Bone marrow (tissue), 2 donors: ENCODE data around the gene MGAT5B.
"Not testable (repeated sequence)": the region's sequence is repeated elsewhere in the genome, so short reads cannot be mapped to it uniquely, and the experiment has no call there.

Experiments
- DNase-seq, 2 donors: peaks; one replicate each; lab custom pipeline; 2025; lab: John Stamatoyannopoulos, UW

MGAT5B gene

DNA sequence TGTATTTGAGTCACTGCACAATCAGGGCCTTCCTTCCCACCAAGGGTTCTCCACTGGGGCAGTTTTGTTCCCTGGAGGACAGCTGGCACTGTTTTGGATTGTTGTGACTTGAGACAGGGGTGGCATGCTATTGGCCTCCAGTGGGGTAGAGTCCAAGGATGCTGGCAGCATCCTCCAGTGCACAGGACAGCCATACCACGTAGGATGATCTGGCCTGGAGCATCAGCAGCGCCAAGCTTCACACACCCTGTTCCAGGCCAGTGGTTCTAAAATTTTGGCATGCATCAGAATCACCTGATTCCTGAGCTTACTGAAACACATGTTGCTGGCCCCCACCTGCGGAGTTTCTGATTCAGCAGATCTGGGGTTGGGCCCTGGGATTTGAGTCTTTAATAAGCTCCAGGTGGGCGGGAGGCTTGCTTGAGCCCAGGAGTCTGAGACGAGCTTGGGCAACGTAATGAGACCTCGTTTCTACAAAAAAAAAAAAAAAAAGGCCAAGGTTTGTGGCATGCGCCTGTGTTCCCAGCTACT is 83.2 kb downstream of the MGAT5B start:
- no peak for DNase-seq

DNA sequence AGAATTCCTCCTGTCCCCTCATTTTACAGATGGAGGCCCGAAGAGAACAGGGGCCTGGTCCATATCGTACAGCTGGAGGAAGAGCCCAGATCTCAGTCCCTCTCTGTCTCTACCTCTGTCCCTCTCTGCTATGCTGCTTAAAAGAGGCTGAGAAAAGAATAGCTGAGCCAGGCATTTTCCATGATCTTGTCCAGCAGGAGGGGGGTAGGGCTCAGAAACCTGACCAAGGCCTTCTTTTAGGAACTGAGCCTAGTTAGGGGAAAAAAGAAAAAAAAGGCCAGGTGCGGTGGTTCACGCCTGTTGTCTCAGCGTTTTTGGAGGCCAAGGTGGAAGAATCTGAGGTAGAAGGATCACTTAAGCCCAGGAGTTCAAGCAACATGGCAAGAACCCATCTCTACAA is 84.2 kb downstream of the MGAT5B start:
- no peak for DNase-seq

DNA sequence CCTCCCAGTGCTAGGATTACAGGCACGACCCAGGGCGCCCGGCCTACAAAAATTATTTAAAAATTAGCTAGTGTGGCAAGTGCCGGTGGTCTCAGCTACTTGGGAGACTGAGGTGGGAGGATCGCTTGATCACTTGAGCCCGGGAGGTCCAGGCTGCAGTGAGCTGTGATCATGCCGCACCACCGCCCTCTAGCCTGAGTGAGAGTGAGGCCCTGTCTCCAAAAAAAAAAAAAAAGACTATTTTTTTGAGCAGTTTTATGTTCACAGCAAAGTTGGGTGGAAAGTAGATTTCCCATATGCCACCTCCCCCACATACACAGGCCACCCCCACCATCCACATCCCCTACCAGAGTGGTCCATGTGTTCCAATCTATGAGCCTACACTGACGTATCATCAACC is 84.9 kb downstream of the MGAT5B start:
- no peak for DNase-seq

DNA sequence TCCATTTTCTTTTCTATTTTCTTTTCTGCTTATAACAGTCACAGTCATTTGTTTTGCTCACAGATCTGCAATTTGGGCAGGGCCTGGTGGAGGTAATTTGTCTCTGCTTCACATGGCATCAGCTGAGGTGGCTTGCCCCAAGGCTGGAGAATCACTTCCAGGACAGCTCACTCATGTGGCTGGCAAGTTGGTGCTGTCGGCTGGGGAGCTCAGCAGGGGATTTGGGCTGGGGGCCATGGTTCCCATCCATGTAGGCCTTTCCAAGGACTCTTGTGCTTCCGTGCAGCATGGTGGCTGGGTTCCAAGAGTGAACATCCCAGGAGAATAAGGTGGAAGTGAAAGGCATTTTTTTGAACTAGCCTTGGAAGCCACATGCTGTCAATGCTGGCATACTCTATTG is 85.7 kb downstream of the MGAT5B start:
- DNase-seq = no peak

DNA sequence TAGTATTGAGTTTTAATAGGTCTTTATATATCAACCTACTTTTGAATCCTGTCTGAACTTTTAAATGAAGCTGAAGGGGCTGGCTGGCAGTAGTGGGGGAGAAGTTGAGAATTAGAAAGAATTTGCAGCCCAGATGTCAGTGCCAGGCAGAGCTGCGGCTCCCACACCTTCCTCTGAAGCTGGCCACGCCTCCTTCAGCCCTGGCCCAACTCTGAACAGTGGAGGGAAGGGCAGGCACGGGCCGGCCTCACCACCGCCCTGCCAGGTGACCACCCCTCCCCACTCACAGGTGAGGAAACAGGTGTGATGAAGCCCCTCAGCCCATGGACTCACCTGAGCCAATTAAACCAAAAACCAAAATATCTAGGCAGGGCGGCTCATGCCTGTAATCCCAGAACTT is 87.0 kb downstream of the MGAT5B start:
- no peak for DNase-seq

DNA sequence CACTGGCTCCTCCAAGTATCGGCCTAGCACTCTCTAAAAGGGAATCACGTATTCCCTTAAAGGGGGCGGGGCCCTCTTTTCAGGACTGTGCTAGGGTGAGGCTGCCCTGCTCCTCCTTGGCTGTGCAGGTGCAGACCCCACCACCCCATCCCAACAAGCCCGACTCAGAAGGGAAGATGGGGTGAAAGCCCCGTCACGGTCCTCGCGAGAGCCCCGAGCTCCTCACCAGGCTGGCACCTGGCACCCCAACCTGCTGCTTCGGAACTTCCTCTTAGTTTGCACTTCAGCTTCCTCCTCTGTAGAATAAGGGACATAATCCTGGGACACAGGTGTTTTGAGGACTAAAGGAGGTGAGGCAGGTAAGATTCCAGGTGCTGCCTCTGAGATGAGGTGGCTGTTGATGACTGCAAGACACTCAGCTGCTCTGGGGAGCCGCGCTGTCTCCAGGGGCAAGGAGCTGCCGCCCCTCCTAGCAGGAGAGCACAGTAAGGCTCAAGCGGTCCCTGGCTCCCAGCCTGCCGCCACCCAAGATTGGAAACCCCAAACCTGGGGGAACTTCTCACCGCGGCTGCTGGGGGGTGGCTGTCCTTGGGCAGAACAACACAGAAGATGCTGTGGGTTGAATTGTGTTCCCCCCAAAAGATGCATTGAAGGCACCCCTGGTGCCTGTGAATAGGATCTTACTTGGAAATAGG is 88.8 kb downstream of the MGAT5B start:
- DNase-seq = no peak

DNA sequence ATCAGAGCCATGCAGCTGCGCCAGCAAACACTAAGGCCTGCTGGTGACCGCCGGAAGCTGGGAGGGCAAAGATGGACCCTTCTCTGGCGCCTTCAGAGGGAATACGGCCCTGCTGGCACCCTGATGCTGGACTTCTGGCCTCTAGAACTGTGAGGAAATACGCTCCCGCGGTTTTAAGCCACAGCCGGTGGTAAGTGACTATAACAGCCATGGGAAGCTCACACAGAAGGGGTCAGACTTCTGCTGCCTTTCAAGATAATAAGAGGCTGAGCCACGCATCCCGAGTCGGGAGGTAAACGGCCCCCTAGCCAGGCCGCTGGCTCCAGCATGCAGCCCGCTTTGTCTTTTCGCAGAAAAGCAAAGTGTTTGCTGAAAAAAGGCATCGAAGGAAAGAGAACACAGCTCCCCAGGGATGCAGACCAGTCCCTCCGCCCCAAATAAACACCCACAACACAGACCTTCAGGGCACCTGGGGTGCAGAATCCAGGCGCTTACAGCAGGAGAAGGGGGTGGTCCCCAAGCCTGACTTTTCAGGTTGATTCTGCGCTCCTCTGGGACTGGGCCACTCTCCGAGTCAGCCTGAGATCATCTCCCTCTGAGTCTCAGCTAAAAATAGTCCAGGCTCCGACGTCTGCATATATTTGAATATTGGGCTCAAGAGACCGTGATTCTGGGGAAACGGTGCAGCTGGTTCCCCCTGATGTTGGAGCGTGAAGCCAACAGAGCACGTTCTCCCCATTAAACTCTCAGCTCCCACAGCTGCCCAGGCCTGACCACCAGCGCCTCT is 89.7 kb downstream of the MGAT5B start:
- DNase-seq = no peak

DNA sequence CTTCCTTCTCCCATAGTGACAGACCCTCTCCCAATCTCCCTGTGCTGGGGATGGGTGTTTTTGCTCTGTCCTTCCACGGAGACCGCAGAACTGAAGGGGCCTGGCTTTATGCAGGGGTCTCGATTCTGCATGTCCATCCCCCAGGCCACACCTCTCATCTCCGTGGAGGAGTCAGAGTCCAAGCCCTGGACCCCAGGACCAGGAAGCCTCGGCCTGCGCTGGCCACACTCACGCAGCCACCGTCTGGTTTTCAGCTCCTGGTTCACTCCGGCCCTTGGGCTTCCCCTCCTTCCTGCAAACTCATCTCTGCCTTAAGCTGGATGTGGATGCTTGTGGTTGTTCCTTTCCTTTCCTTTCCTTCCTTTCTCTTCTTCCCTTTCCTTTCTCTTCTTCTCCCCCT is 90.8 kb downstream of the MGAT5B start:
- DNase-seq = no peak

DNA sequence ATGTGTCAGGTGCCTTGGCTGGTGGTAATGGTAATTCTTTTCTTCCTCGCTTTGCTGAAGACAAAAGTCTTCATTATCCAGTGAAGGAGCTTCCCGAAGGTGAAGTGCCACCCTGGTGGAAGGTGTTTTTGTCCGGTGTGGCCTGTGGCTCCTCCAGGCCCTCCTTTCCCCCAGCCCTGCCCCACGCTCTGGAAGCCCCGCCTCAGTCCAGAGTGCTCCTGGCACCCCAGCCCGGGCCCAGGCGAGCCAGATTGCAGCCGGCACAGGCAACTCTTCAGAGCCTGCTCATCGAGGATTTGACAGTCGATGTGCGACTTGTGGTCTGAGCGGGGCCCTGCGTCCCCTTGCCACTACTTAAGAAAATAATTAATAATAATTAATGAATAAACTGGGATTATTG is 93.7 kb downstream of the MGAT5B start:
- no peak for DNase-seq

DNA sequence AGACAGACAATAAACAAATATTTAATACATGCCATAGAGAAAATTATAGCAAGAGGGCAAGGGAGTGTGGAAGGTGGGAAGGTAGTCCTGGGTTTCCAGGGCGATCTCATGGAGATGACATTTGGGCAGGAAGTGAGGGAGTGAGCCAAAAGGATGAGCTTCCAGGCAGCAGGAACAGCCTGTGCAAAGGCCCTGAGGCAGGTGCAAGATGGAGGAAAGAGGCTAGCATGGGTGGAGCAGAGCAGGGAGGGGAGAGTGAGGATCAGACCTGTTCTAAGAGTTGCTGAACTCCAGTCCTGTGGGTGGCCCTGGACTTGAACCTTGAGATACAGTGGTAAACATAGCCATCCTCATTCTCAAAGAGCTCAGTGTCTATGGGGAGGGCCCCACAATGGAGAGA is 94.7 kb downstream of the MGAT5B start:
- no peak for DNase-seq

DNA sequence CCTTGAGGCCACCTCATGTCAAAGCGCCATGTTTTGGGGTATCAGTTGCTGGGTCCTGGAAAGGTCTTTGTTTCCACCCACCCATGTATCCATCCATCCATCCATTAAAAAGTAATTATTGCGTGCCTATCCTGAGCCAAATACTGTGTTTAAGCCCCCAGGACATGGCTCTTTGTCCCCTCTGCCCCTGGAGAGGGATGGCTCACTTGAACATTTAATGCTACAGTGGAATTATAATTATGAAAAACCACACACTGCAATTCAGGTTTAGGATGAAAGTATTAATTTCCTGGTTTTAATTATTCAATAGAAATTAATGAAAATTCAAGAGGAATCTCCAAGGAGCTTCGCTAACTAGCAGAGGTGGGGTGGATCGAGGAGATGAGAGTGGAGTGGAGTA is 97.8 kb downstream of the MGAT5B start:
- DNase-seq = no peak

DNA sequence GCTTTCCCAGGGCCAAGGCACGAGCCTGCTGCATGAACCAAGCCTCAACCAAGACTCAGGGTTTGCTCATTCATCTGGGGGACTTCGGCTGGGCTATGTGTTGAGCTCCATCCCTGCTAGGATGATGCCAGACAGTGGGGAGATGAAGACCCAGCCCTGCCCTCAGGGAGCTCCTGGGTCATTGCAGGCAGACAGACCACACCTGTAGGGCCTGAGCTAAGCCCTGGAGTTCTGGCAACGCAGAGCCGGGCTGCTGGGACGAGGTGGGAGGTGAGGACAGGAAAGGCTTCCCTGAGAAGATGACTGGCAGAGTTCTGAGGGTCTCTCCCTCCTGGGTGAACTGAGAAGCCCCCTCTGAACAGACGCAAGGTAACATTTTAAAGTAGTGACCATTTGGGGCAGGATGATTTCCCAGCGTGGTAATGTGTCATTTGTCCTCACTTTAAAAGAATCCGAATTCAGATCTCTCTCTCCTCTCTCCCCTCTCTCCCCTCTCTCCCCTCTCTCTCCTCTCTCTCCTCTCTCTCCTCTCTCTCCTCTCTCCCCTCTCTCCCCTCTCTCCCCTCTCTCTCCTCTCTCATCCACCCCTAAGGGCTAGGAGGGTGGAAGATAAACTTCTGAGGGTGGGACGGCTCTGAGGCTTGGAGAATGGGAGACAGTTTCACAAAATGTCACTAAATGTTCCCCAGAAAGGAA is 98.4 kb downstream of the MGAT5B start:
- DNase-seq = no peak

DNA sequence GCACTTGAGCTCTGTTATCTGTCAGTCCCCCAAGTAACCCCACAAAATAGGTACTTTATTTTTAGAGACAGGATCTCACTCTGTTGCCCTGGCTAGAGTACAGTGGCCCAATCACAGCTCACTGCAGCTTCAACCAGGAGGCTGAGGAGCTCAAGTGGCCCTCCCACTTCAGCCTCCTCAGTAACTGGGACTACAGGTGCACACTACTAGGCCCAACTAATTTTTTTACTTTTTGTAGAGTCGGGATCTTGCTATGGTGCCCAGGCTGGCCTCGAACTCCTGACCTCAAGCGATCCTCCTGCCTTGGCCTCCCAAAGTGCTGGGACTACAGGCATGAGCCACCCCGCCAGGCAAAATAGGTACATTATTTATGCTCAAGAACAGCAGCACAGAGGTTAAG is 99.6 kb downstream of the MGAT5B start:
- no peak for DNase-seq

DNA sequence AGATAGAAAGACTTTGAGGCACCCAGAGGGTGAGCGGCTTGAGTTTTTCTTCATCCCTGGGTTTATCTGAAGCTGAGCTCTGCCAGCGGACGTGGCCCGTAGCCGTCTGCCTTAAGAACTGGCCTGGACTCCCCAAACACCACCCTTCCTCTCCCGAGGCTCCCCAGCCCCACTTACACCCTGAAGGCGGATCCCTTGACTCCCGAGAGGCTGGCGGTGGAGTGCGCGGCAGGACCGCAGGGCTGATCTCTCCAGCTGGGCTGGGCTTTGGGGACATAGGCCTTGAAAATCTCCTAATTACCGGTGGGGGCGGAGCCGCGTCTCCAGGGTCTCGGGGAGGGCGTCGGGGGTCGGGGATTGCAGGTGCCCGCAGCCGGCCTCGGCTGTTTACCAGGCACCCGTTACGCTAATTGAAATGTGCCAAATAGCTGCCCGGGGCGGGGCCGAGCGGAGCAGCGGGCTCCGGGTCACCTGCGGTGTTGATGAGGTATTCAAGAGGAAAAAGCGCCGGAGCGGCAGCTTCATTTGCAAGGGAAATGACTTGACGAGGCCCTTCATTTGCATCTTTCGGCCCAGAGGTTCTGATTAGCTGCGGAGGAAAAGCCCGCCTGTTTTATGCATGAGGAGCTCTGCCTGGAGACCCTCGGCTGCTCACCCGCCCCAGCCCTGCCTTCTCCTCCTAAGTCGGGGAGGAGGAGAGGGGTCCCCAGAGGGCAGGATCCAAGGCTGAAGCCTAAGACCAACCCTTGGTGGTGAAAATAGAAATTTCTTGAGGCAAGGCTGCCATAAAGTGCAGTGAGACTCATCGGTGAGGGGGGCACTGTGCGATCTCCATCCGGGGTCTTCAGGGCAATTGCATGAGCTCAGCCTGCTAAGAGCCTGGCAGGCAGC is 100.7 kb downstream of the MGAT5B start:
- no peak for DNase-seq

DNA sequence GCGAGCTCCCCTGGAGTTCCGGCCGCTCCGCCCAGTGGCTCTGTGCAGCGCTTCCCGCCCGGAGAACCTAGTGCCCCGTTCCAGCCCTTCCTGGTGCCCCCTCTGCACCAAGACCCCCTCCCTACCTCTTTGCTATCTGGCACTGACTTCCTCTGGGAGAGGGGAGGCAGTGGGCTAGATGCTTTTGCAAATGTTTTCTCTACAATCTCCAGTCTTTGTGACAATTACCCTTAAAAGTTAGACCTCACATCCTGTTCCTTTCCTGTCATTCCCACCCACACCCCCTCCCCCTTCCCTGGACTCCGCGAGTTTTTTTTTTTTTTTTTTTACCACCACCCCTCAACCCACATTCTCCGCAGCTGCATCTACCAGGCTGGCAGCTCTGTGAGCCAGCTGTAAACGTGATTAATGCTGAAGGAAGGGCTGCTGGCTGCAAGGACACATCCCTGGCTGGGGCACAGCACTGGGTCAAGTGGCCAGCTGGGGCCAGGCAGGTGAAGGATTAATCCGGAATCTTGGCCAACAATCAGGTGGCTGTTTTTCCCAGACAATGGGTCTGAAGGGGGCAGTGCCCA is 101.5 kb downstream of the MGAT5B start:
- DNase-seq = no peak

DNA sequence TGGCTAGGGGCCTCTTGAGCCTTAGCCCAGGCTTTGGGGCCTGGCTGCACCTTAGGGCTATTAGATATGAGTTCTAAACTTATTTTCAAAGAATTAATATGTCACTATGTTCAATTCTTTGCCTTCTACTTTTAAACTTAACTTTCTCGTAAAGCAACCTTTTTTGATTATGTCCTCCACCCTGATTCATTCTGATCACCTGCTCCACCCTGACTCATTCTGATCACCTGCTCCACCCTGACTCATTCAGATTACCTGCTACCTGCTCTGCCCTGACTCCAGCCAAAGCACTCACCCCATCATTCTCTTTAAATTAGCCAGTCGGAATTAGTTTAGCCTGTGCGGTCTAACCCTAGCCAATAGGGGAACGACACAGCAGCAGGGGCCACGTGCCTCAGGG is 102.0 kb downstream of the MGAT5B start:
- not testable (repeated sequence) for DNase-seq

DNA sequence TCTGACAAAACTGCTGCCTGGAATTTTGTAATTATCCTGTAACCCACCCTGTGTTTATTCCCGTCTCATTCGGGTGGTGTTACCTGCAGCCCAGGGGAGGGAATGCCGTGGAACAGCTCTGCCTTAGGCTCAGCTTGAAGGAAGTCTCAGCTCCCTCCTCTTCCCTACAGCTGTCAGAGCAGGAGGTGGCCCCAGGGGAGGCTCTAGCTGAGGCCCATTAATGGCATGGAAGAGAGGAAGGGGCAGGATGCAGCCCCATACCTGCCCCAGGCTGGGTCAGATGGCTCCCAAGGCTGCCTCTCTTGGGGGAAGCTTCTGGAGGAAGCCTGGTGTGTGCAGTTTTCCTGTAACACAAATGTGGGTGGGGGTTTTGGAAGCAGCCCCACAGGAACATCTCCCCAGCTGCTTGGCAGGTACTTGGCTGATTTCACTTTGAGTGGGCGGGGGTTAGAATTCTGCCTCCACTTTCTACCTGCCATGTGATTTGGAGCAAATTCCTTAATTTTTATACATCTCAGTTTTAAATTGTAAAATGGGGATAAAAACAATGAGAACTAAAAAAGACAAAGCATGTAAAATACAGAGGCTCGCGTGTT is 103.9 kb downstream of the MGAT5B start:
- DNase-seq = no peak

DNA sequence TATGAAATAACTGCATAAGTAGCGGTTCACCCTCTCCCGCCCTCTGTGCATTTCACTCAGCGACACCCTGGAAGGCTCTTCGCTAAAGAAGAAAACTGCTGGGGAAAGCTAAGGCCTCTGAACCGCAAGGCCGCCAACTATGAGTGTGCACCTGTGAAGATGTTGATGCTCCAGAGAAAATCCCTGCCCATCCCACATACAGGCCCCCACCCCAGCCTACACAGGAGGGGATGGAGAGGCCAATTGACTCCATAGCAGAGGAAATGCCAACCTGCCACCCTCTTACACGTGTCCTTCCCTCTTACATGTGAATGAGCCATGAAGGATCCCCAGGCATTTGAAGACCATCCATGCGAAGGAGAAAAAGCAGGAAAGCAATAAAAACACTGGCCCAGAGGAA is 104.8 kb downstream of the MGAT5B start:
- no peak for DNase-seq

DNA sequence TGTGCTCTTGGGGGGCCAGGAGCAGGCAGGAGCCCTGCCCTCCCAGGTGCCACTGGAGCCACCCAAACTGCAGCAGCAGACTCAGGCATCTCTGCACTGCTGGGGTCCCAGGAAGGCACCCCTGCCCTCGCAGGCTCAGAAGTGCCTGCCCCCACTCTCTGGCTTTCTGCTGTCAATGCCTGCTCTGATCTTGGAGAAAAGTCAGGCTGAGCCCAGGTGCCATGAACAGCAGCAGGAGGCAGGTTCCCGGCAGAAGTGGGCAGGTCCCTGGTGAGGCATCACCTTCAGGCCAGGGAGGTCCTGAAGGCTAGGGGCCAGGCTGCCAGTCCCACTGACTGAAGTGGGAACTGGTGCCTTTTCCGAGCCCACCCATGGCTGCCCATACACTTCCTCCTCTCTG is 106.5 kb downstream of the MGAT5B start:
- no peak for DNase-seq

DNA sequence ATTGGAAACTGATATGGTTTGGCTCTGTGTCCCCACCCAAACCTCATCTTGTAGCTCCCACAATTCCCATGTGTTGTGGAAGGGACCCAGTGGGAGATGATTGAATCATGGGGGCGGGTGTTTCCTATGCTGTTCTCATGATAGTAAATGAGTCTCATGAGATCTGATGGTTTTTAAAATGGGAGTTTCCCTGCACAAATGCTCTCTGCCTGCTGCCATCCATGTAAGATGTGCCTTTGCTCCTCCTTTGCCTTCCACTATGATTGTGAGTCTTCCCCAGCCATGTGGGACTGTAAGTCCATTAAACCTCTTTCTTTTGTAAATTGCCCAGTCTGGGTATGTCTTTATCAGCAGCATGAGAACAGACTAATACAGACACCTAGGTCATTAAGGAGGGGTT is 109.8 kb downstream of the MGAT5B start:
- not testable (repeated sequence) for DNase-seq
